Esophagus squamous epithelium (tissue), 5 donors: ENCODE data around the gene PIAS3. TPM values are rescaled to one million over a fixed set of nuclear protein-coding genes. Genes with fewer than 3 reads are reported as not detected.
A peak's percentile ranks its signal among the peaks of the same experiment; 100 is the strongest.

Source experiments
- DNase-seq: peaks from one replicate; lab custom pipeline; 2025; lab: John Stamatoyannopoulos, UW
- H3K27ac ChIP-seq, 4 donors: fragments of 200-600 bp; sonication (generic); one replicate each; pipeline ENCODE4 v1.5.1; 2016 to 2019; ENCODE audit warnings: mild to moderate bottlenecking in 1 of 4
- H3K27me3 ChIP-seq, 4 donors: fragments of 200-600 bp; sonication (generic); 1 replicate in 3 of 4; 2 replicates in 1 of 4; pipeline versions ENCODE4 v1.5.1 to v1.6.0; 2017 to 2021; ENCODE audit warnings: antibody characterized with exemption in 1 of 4
- H3K36me3 ChIP-seq, 3 donors: fragments of 200-600 bp; sonication (generic); one replicate each; pipeline ENCODE4 v1.5.1; 2016 to 2019
- H3K4me1 ChIP-seq, 3 donors: fragments of 200-600 bp; sonication (generic); one replicate each; pipeline ENCODE4 v1.5.1; 2017 to 2019
- H3K4me3 ChIP-seq, 4 donors: fragments of 200-600 bp; sonication (generic); 1 replicate in 3 of 4; 2 replicates in 1 of 4; pipeline ENCODE4 v1.5.1; 2016 to 2019; ENCODE audit warnings: mild to moderate bottlenecking in 2 of 4, moderate library complexity in 1 of 4
- H3K9me3 ChIP-seq, 3 donors: fragments of 200-600 bp; sonication (generic); one replicate each; pipeline ENCODE4 v1.5.1; 2016 to 2019
- CTCF ChIP-seq, 6 experiments: fragments of 450-650 bp in 4 of 6; fragments of 200-600 bp in 2 of 6; sonication (generic) in 2 of 6; IDR thresholded peaks; one replicate each; pipeline ENCODE4 v1.5.1; 2016 to 2019; ENCODE audit warnings: antibody characterized with exemption in 6 of 6, mild to moderate bottlenecking in 4 of 6, moderate library complexity in 4 of 6
- POLR2A ChIP-seq, 4 donors: fragments of 450-650 bp; IDR thresholded peaks; one replicate each; pipeline ENCODE4 v1.6.1; 2017; ENCODE audit warnings: antibody characterized with exemption in 4 of 4, mild to moderate bottlenecking in 4 of 4, moderate library complexity in 3 of 4
- WGBS, 2 donors: methylation state at CpG; one replicate each; pipeline ENCODE4 v1.1.5; 2018; 5-methylcytosine and 5-hydroxymethylcytosine counted together
- intact Hi-C: fragments of 100-400 bp; cut with DNase I; formaldehyde crosslinking; loops from one replicate; pipeline ENCODE4 v1.15.0; 2022
- total RNA-seq, 4 donors: library from RNA; depleted of rRNA; stranded (reverse); fragments of >200 nt; gene quantifications; one replicate each; pipeline ENCODE4 v1.1.0, GENCODE V29; 2016
- donor health status: DM: yes; HTN: yes; CAD: no.

Gene PIAS3
- total RNA-seq, 4 donors from 2014 or later, result 20.9 to 51.8 (median 38.2) TPM

- 3 to 4% methylated on average over 2 to 4 of the region's 6 CpGs for WGBS, 2 donors
- intact Hi-C loops, result no loop called here
Measured at GRCh38 chr1:145891587-145892485, 33.0 kb upstream of the PIAS3 start.

GRCh38 chr1:145891143-145891542 lies 32.3 kb upstream of the PIAS3 start:
- Histone ChIP-seq H3K27me3 (no peaks in the 10 kb centered on the region), H3K4me1 (peaks cover 20 to 54% (median 25%) of the 10 kb centered on the region in 3 donors), H3K36me3 (no peaks in the 10 kb centered on the region), H3K9me3 (no peaks in the 10 kb centered on the region), H3K4me3 (peak overlapping the region in 1 of 4 donors; percentile 32), H3K27ac (peak overlapping the region; percentile 80 to 93 (median 90))
- 29 to 30% methylated on average over 1 of the region's 1 CpG for WGBS, 2 donors
- no peak for DNase-seq
- TF ChIP-seq CTCF (IDR thresholded peaks at IDR 0.05), result no peak
- TF ChIP-seq POLR2A (IDR thresholded peaks at IDR 0.05), result no peak
- intact Hi-C loops, result no loop called here

More at GRCh38 chr1:145891587-145892485, 33.0 kb upstream of the PIAS3 start:
- H3K36me3 ChIP-seq, result no peaks in the 10 kb centered on the region
- H3K4me3 ChIP-seq, result peak overlapping the region in 3 of 4 donors; percentile 7 to 32 (median 23)
- TF ChIP-seq POLR2A (IDR thresholded peaks at IDR 0.05) (peak in 1 of 4 donors; percentile 27), CTCF (IDR thresholded peaks at IDR 0.05) (peak; percentile 89 to 97 (median 94))
- peaks cover 20 to 47% (median 20%) of the 10 kb centered on the region in 3 donors for H3K4me1 ChIP-seq
- H3K27me3 ChIP-seq, result no peaks in the 10 kb centered on the region
- H3K27ac ChIP-seq, result peak overlapping the region; percentile 80 to 93 (median 90)
- no peaks in the 10 kb centered on the region for H3K9me3 ChIP-seq
- no peak for DNase-seq

GRCh38 chr1:145889722-145890121 lies 30.8 kb upstream of the PIAS3 start:
- 74 to 79% methylated on average over 3 of the region's 3 CpGs for WGBS, 2 donors
- Histone ChIP-seq H3K4me3 (no peak overlapping the region), H3K36me3 (no peaks in the 10 kb centered on the region), H3K4me1 (peaks cover 26 to 67% (median 30%) of the 10 kb centered on the region in 3 donors), H3K27ac (peak overlapping the region in 2 of 4 donors; percentile 34 to 92), H3K27me3 (no peaks in the 10 kb centered on the region), H3K9me3 (no peaks in the 10 kb centered on the region)
- DNase-seq, result no peak
- intact Hi-C loops, result no loop called here
- TF ChIP-seq CTCF (IDR thresholded peaks at IDR 0.05), result no peak
- TF ChIP-seq POLR2A (IDR thresholded peaks at IDR 0.05), result no peak

- Histone ChIP-seq H3K4me3 (no peak overlapping the region), H3K27me3 (no peaks in the 10 kb centered on the region), H3K4me1 (peaks cover 26 to 67% (median 26%) of the 10 kb centered on the region in 3 donors), H3K27ac (no peak overlapping the region), H3K9me3 (no peaks in the 10 kb centered on the region), H3K36me3 (no peaks in the 10 kb centered on the region)
- 71 to 73% methylated on average over 5 of the region's 5 CpGs for WGBS, 2 donors
- no peak for DNase-seq
- intact Hi-C loops, result no loop called here
- no peak for TF ChIP-seq CTCF (IDR thresholded peaks at IDR 0.05)
- no peak for TF ChIP-seq POLR2A (IDR thresholded peaks at IDR 0.05)
Measured at GRCh38 chr1:145887631-145888030, 28.8 kb upstream of the PIAS3 start.

- Histone ChIP-seq H3K27me3 (no peaks in the 10 kb centered on the region), H3K9me3 (no peaks in the 10 kb centered on the region), H3K4me1 (peaks cover 19 to 59% (median 20%) of the 10 kb centered on the region in 3 donors), H3K4me3 (no peak overlapping the region), H3K27ac (no peak overlapping the region), H3K36me3 (no peaks in the 10 kb centered on the region)
- WGBS, 2 donors, result 55 to 64% methylated on average over 6 to 8 of the region's 8 CpGs
- TF ChIP-seq POLR2A (IDR thresholded peaks at IDR 0.05) (no peak), CTCF (IDR thresholded peaks at IDR 0.05) (no peak)
- DNase-seq, result no peak
- intact Hi-C loops, result no loop called here
Measured at GRCh38 chr1:145886816-145887215, 27.9 kb upstream of the PIAS3 start.
